ENCODE measurements around the gene LYSMD3.

Gene LYSMD3

DNA sequence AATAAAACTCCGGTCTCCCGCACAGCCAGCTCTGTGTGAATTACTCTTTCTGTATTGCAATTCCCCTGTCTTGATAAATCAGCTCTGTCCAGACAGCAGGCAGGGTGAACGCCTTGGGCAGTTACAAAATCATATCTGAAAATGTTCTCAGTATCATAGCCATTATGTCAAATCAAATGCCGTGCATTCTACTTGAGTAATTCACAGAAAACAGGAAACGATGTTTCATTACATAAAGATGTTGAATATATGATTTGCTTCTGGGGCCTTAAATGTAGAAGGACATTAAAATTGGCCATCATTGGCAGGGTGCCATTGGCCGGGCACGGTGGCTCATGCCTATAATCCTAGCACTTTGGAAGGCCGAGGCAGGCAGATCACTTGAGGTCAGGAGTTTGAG is 46.2 kb downstream of the LYSMD3 start:
- DNase-seq (ENCODE audit: low spot score in 2 of 2) (no peak), ATAC-seq (ENCODE audit: low read depth) (no peak)
- H3K9me3 Mint-ChIP-seq, result no peaks in the 10 kb centered on the region
- no peaks in the 10 kb centered on the region for H3K27me3 Mint-ChIP-seq
- H3K4me3 Mint-ChIP-seq, result no peak overlapping the region
- H3K36me3 Mint-ChIP-seq, result peaks cover 2% of the 10 kb centered on the region
- no peak overlapping the region for H3K27ac Mint-ChIP-seq
- no peaks in the 10 kb centered on the region for H3K4me1 Mint-ChIP-seq

DNA sequence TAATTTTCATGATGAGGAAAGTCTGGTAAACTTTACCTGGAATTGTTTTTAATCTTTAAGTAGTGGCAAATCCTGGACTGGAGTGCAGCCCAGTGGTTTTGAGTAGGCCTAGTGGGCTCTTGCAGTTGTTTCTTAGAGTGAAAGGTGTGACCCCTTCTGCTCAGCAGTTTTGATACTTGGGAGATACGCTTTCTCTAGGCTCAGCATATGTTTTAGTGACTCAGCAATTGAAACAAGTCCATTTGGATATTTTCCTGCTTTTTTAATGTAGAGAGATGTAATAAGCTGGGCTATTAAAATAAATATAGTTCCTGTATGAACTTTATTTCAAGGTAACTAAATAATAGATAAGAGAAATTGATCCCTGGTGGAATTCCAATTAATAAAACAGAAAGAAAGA is 48.7 kb downstream of the LYSMD3 start:
- Mint-ChIP-seq H3K27ac (no peak overlapping the region), H3K4me1 (no peaks in the 10 kb centered on the region), H3K27me3 (no peaks in the 10 kb centered on the region), H3K4me3 (no peak overlapping the region), H3K36me3 (peaks cover 2% of the 10 kb centered on the region), H3K9me3 (no peaks in the 10 kb centered on the region)
- no peak for ATAC-seq (ENCODE audit: low read depth)
- no peak for DNase-seq (ENCODE audit: low spot score in 2 of 2)

DNA sequence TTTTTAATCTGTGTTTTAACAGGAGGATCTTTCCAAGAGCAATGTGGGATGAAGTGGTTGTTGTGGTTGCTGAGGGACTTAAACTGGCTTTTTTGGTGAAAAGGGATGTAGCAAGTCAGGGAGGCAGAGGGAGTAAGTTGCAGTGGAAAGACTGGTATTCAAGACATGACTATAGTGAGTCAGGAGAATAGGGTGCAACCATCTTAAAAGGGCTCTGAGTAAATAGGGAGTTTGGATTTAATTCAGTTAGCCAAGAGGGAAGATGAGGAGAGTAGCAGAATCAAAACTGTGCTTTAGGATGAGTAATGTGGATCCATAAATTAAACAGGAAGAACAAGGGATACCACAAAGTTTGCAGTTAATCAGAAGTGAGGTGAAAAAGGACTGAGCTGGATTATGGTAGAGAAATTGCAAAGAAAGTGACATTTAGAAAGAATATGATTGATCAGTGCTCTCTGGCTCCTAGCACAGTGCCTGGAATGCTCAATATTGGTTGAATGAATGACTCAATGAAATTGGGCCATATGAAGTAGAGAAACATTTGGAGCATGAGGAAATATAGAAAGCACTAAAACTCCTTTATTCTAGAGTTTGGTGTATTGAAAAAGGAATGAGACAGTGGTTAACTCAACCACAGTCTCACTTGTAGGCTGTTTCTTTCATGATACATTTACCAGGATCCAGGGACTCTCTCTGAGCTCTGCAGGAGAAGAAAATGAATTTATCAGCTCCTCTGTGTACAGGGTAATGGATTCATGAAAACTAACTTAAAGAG is 49.6 kb downstream of the LYSMD3 start:
- H3K27me3 Mint-ChIP-seq, result no peaks in the 10 kb centered on the region
- H3K9me3 Mint-ChIP-seq, result no peaks in the 10 kb centered on the region

DNA sequence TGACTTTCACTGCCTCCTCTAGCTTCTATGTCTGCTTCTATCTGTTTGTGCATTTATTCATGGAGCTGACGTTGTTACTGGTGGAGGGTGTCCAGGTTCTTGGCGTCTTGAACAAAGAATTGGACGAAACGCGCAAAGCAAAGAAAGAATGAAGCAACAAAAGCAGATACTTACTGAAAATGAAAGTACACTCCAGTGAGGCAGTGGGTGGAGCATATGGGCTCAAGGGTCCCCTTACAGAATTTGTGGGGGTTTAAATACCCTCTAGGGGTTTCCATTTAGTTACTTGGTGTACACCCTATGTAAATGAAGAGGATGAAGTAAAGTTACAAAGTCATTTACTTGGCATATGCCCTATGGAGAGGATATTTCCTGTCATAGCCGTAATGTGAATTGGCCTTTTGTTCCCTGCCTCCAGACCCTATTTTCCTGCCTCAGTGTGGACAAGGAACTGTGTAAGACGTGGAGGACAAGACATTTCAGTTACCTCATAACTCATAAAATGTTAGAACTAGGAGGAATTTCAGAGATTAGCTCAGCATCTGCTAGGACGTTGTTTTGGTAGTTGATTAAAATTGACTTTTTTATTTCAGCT is 51.7 kb downstream of the LYSMD3 start:
- Mint-ChIP-seq H3K9me3 (no peaks in the 10 kb centered on the region), H3K27ac (no peak overlapping the region), H3K4me3 (no peak overlapping the region), H3K4me1 (peaks cover 13% of the 10 kb centered on the region), H3K27me3 (no peaks in the 10 kb centered on the region), H3K36me3 (no peaks in the 10 kb centered on the region)
- no peak for DNase-seq (ENCODE audit: low spot score in 2 of 2)
- no peak for ATAC-seq (ENCODE audit: low read depth)

More for the DNA sequence above, 49.6 kb downstream of the LYSMD3 start:
- DNase-seq (ENCODE audit: low spot score in 2 of 2), result no peak
- H3K27ac Mint-ChIP-seq, result no peak overlapping the region
- no peak overlapping the region for H3K4me3 Mint-ChIP-seq
- H3K4me1 Mint-ChIP-seq, result peaks cover 5% of the 10 kb centered on the region
- no peak for ATAC-seq (ENCODE audit: low read depth)
- H3K36me3 Mint-ChIP-seq, result peaks cover 2% of the 10 kb centered on the region

DNA sequence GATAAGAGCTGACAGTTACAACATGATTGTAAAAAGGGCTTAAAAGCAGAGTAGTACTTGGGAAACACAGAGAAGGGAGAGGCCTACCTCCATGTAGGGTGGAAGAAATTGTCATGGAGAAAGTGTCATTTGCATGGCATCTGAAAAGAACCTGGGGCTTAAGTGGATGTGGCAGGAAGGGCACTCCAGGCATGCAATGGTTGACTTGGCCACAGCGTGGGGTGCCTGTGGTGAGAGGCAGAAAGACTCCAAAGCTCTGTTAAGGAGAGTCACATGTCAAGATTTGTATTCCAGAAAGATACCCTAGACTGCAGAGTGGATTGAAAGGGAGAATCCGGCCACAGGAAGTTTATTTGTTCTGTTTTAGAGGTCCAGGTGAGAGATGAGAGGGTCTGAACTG is 52.3 kb downstream of the LYSMD3 start:
- DNase-seq (ENCODE audit: low spot score in 2 of 2) (no peak), ATAC-seq (ENCODE audit: low read depth) (no peak)
- peaks cover 13% of the 10 kb centered on the region for H3K4me1 Mint-ChIP-seq
- no peaks in the 10 kb centered on the region for H3K27me3 Mint-ChIP-seq
- H3K4me3 Mint-ChIP-seq, result no peak overlapping the region
- no peaks in the 10 kb centered on the region for H3K36me3 Mint-ChIP-seq
- no peak overlapping the region for H3K27ac Mint-ChIP-seq
- H3K9me3 Mint-ChIP-seq, result no peaks in the 10 kb centered on the region

DNA sequence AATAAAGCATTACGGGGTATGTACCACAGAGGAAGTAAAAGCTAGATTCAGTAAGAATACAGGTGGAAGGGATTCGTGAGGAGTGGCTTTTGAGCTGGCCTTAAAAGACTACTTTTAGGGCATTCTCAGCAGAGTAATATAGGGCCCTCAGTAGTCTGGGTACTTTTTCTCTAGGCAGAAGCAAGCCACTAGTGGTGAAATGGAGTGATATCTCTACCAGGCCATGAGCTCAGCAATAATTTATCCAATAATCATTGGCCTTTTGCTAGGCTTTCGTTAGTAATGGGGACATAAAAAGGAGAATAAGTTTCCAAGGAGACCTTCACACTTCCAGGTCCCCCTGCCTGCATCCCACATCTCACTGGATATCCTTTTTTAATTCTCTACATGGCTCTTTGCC is 53.0 kb downstream of the LYSMD3 start:
- Mint-ChIP-seq H3K27ac (no peak overlapping the region), H3K4me3 (no peak overlapping the region), H3K4me1 (peaks cover 13% of the 10 kb centered on the region), H3K36me3 (no peaks in the 10 kb centered on the region), H3K27me3 (no peaks in the 10 kb centered on the region), H3K9me3 (no peaks in the 10 kb centered on the region)
- ATAC-seq (ENCODE audit: low read depth), result no peak
- no peak for DNase-seq (ENCODE audit: low spot score in 2 of 2)

DNA sequence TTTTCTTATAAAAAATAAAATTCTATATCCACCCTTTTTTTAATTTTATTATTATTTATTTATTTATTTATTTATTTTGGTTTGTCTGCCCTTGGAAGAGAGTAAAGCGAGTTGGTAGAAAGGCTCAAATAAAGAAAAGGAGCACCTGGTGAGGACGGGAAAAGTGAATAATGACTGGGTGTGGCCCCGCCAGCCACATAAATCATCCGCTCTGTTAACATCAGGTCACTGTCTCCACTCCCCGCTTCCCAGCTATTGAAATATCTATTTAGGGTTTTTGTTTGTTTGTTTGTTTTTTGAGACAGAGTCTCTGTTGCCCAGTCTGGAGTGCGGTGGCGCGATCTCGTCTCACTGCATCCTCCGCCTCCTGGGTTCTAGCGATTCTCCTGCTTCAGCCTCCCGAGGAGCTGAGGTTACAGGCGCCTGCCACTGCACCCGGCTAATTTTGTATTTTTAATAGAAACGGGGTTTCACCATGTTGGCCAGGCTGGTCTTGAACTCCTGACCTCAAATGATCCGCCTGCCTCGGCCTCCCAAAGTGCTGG is 53.9 kb downstream of the LYSMD3 start:
- Mint-ChIP-seq H3K9me3 (no peaks in the 10 kb centered on the region), H3K4me3 (peak overlapping the region; percentile 100), H3K36me3 (peaks cover 2% of the 10 kb centered on the region), H3K27ac (no peak overlapping the region), H3K4me1 (peaks cover 18% of the 10 kb centered on the region), H3K27me3 (no peaks in the 10 kb centered on the region)
- DNase-seq (ENCODE audit: low spot score in 2 of 2) (no peak), ATAC-seq (ENCODE audit: low read depth) (no peak)

DNA sequence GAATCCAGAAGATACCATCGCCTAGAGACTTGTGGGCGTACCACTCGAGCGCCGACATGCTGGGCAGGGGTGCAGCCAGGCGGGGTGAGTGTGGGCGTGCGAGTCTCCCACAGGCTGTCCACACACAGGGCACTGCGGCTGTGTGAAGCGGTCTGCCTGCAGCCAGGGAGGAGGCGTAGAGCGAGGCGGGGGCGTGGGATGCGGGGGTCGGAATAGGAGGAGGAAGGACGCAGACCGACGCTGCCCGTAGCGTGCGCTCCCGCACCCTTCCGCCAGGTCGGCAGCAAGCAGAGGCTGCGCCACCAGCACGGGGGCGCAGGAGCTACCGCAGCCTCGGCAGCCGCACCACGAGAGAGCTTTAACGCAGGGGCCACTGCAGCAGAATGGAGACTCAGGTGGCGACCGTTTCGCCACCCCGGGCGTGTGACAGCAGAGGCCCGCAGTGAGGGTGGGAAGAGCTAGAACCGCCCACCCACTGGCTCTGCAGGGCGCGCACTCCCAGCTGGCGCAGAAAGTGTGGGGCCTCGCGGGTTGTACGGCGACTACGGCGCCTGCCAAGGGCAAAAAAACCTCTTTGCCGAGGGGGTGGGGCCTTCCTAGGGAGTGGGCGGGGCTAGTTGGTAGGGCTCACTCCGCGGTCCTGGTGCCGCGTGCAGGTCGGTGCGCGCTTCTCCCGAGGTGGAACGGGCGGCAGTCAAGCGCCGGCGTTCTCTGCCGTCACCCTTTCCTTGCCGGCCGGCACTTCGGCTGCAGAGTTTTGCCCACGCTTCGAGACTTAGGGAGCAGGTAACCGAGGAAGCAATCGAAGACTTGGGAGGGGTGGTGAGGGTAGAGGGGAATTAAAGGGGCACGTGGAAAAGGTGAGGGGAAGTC is 54.9 kb downstream of the LYSMD3 start, which contains the start of the genes MBLAC2 and POLR3G:
TSS of gene MBLAC2 (minus strand) at position 537 of the 873 bp plus-strand sequence. CDS start at position 58, 479 bp downstream.
TSS of gene POLR3G (plus strand) at position 630 of the 873 bp plus-strand sequence. CDS start 10,704 bp downstream, outside the sequence.
- Mint-ChIP-seq H3K9me3 (peaks cover under 1% of the 10 kb centered on the region), H3K4me3 (peak within 1 kb of the TSS; percentile 100), H3K27ac (peak within 1 kb of the TSS; percentile 86), H3K36me3 (peaks cover 6% of the 10 kb centered on the region), H3K4me1 (peaks cover 19% of the 10 kb centered on the region), H3K27me3 (no peaks in the 10 kb centered on the region)
- ATAC-seq (ENCODE audit: low read depth) (peak; percentile 87), DNase-seq (ENCODE audit: low spot score in 2 of 2) (peak; percentile 87 to 88)

DNA sequence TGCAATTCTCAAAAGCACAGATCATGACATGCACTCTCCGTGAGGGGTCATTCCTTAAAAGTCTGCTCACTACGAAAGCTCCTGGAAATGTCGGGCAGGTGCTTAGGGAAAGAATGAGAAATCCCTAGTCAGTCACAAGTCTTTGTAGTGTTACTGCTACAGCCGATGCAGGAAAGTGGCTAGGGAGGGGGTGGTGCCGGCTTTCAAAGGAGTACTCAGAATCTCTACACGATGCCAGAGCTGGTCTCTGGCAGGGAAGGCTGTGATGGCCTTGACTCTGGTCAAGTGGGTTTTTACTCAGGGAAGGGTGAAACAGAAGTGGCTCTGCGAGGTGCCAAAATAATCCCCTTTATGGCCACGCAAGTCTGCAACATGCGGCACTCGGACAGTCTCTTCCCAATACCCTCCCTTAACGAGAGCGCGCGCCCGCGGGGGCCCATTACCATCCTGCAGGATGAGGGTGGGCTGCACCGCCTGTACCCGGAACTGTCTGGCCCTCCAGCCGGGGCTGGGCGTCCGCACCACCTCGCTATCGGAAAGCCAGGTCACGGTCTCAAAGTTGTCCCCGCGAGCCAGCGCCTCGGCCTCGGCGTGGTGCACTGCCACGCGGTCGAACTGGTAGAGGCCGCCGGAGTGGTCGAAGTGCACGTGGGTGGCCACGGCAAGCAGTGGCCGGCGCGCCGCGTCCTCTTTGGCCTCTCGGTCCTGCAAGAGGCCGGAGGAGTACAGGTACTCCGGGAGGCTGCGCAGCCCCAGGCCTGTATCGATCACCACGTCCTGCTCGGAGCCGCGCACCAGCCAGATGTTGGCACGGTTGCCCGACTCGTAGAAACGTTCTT is 55.8 kb downstream of the LYSMD3 start:
- peaks cover 12% of the 10 kb centered on the region for H3K36me3 Mint-ChIP-seq
- H3K4me1 Mint-ChIP-seq, result peaks cover 19% of the 10 kb centered on the region
- DNase-seq (ENCODE audit: low spot score in 2 of 2) (no peak), ATAC-seq (ENCODE audit: low read depth) (no peak)
- H3K4me3 Mint-ChIP-seq, result peak overlapping the region; percentile 100
- peaks cover 4% of the 10 kb centered on the region for H3K9me3 Mint-ChIP-seq
- H3K27ac Mint-ChIP-seq, result peak overlapping the region; percentile 86
- H3K27me3 Mint-ChIP-seq, result no peaks in the 10 kb centered on the region

DNA sequence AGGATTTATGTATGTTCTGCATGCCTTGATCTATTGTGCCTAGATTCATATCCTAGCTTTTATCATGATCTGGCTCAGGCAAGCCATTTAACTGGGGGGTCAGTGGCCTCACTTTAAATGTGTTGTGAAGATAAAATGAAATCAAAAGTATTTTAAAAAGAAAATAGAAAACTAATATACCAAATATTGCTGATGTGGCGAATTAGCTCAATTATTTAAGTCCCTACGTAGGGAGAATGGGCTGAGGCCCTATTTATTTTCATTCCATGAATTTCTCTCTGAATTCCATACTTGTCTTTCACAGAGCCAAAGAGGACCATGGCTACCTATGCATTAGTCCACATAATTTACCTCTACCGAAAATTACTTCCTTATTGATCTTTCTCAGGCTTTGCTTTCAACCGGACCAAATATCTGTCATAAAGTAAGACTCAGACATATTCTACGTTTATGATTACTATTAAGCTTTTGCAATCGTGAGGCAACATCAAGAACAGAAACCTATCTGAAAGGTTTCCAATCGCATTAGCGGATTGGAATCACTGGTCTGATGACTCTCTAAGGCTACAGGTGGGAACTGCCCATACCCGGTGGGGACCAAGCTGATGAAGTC is 56.5 kb downstream of the LYSMD3 start:
- H3K27ac Mint-ChIP-seq, result peak overlapping the region; percentile 86
- H3K27me3 Mint-ChIP-seq, result no peaks in the 10 kb centered on the region

More for the DNA sequence above, 56.5 kb downstream of the LYSMD3 start:
- peak overlapping the region; percentile 100 for H3K4me3 Mint-ChIP-seq
- peaks cover 8% of the 10 kb centered on the region for H3K9me3 Mint-ChIP-seq
- ATAC-seq (ENCODE audit: low read depth) (no peak), DNase-seq (ENCODE audit: low spot score in 2 of 2) (no peak)
- H3K4me1 Mint-ChIP-seq, result peaks cover 19% of the 10 kb centered on the region
- H3K36me3 Mint-ChIP-seq, result peaks cover 19% of the 10 kb centered on the region

Measured in memory B cell (primary cell).